H1 (cell line): ENCODE data around the gene TCFL5. TPM values are rescaled to one million over a fixed set of nuclear protein-coding genes. Genes with fewer than 3 reads are reported as not detected.

Source experiments
- CHD7 ChIP-seq: fragments of 300-600 bp; sonication (generic); IDR thresholded peaks from 2 replicates; pipeline ENCODE4 v1.7.1; 2012; ENCODE audit warnings: low read length, moderate library complexity, mild to moderate bottlenecking, inconsistent platforms; ENCODE audit not compliant: insufficient replicate concordance
- polyA plus RNA-seq, 7 experiments: library from polyadenylated mRNA; depleted of rRNA in 3 of 7; stranded (reverse) in 5 of 7; unstranded in 2 of 7; fragments of >200 nt in 5 of 7; fragments of 200-250 nt in 2 of 7; gene quantifications; 1 replicate in 5 of 7; 2 replicates in 1 of 7; 4 replicates in 1 of 7; pipeline versions ENCODE4 v1.2.1 to v1.2.3, GENCODE V29; 2011 to 2013; ENCODE audit warnings: missing spikeins in 2 of 7, mixed read lengths in 2 of 7
- total RNA-seq: library from RNA; stranded (reverse); fragmentation: NEBNext Ultra II Directional; extraction: Animal tissue kit (Norgen Biotek cat#: 25700); gene quantifications from 2 replicates; pipeline ENCODE4 v1.2.1, GENCODE V29; 2021

The TCFL5 gene
- total and polyA plus RNA-seq, 2 of the 8 experiments (the other 6 are each of a cell fraction or from before 2014, with no cell fraction given) = 6.2 to 15.0 TPM

DNA sequence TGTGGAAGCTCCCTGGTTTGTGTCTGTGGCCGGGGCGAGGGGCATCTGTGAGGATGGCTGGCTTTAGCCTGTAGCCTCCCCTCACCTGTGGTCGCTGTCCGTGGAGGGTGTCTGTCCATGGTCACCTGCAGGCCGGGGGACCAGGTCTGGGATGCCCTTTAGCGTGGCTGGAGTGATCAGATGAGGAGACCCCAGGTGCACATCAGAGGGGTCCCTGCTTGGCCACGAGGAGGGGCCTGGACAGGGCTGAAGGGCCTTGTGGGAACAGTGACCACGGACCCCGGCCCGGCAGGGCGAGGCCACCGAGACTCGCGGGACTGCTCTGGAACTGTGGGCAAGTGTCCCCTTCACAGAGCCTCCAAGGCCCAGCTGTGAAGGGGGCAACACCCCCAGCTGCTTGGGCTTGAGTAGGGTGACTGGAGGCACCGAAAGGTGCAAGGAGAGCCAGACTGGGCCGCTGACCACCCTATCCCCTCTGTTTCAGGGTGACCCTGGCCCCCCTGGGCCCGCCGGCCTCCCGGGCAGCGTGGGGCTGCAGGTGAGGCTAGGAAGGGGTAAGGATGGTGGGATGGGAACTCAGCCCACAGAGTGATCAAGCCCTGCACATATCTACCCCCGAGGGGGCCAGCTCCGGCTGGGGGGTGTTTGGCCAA, 36.2 kb downstream of the TCFL5 start (continued):
- no peak for TF ChIP-seq CHD7
